ENCODE results near the gene BMPR1B.

Gene BMPR1B

GRCh38 chr4:95023110-95023509 is 265.4 kb downstream of the BMPR1B start:
- no peak overlapping the region for H3K27ac ChIP-seq (ENCODE audit: low read depth, low read length)
- H3K9me3 ChIP-seq (ENCODE audit: control insufficient read depth in 5 of 5, low read length in 5 of 5), result no peaks in the 10 kb centered on the region
- H3K27me3 ChIP-seq (ENCODE audit: control insufficient read depth in 5 of 5, insufficient read depth in 4 of 5, low read length in 5 of 5), result no peaks in the 10 kb centered on the region
- H3K9ac ChIP-seq (ENCODE audit: low read length in 5 of 5), result no peak overlapping the region
- no peaks in the 10 kb centered on the region for H3K4me1 ChIP-seq (ENCODE audit: control insufficient read depth in 5 of 5, insufficient read depth in 5 of 5, low read length in 5 of 5)
- H3K4me3 ChIP-seq (ENCODE audit: low read depth in 1 of 5, low read length in 5 of 5), result no peak overlapping the region
- H3K36me3 ChIP-seq (ENCODE audit: control insufficient read depth in 5 of 5, insufficient read depth in 5 of 5, low read length in 5 of 5), result no peaks in the 10 kb centered on the region

DNA sequence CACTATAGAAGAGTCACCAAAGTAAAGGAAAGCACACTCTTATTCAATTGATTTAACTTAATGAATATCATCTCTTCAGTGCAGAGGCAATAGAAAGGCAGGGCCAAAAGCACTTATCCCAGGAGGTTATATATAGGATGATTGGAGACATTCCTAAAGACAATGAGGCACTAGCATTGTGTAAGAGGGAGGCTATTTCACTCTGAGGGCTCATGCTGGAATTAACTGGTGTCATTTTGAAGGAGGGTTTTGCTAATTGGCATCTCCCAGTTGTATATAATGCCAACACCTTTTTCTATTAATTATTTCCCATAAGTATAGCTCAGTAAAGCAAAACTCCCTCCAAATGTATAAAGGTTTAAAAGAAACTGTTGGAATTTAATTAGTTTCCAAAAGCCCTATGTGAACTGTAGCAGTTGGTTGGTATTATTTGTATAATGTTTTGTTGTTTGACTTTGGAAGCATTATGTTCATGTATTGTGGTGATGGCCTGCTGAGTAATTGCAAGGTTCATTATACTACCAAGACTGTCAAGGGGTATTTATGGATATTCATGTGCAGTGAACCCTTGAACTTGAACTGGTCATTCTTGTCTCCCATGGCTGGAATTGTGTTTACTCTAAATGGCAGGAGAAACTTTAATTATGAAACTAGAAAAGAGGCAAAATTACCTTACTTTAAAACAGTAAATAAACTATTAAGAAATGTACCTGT is 270.3 kb downstream of the BMPR1B start:
- peaks cover 0 to 4% (median 0%) of the 10 kb centered on the region in 5 donors for H3K9me3 ChIP-seq (ENCODE audit: control insufficient read depth in 5 of 5, low read length in 5 of 5)
- H3K27ac ChIP-seq (ENCODE audit: low read depth, low read length), result no peak overlapping the region
- no peak overlapping the region for H3K4me3 ChIP-seq (ENCODE audit: low read depth in 1 of 5, low read length in 5 of 5)
- no peak overlapping the region for H3K9ac ChIP-seq (ENCODE audit: low read length in 5 of 5)
- no peaks in the 10 kb centered on the region for H3K27me3 ChIP-seq (ENCODE audit: control insufficient read depth in 5 of 5, insufficient read depth in 4 of 5, low read length in 5 of 5)
- H3K4me1 ChIP-seq (ENCODE audit: control insufficient read depth in 5 of 5, insufficient read depth in 5 of 5, low read length in 5 of 5), result no peaks in the 10 kb centered on the region
- no peaks in the 10 kb centered on the region for H3K36me3 ChIP-seq (ENCODE audit: control insufficient read depth in 5 of 5, insufficient read depth in 5 of 5, low read length in 5 of 5)

GRCh38 chr4:95038791-95039190 is 281.0 kb downstream of the BMPR1B start:
- H3K27ac ChIP-seq (ENCODE audit: low read depth, low read length), result no peak overlapping the region
- no peaks in the 10 kb centered on the region for H3K4me1 ChIP-seq (ENCODE audit: control insufficient read depth in 5 of 5, insufficient read depth in 5 of 5, low read length in 5 of 5)
- H3K4me3 ChIP-seq (ENCODE audit: low read depth in 1 of 5, low read length in 5 of 5), result no peak overlapping the region
- no peak overlapping the region for H3K9ac ChIP-seq (ENCODE audit: low read length in 5 of 5)
- no peaks in the 10 kb centered on the region for H3K27me3 ChIP-seq (ENCODE audit: control insufficient read depth in 5 of 5, insufficient read depth in 4 of 5, low read length in 5 of 5)
- no peaks in the 10 kb centered on the region for H3K36me3 ChIP-seq (ENCODE audit: control insufficient read depth in 5 of 5, insufficient read depth in 5 of 5, low read length in 5 of 5)
- peaks cover 0 to 4% (median 0%) of the 10 kb centered on the region in 5 donors for H3K9me3 ChIP-seq (ENCODE audit: control insufficient read depth in 5 of 5, low read length in 5 of 5)

DNA sequence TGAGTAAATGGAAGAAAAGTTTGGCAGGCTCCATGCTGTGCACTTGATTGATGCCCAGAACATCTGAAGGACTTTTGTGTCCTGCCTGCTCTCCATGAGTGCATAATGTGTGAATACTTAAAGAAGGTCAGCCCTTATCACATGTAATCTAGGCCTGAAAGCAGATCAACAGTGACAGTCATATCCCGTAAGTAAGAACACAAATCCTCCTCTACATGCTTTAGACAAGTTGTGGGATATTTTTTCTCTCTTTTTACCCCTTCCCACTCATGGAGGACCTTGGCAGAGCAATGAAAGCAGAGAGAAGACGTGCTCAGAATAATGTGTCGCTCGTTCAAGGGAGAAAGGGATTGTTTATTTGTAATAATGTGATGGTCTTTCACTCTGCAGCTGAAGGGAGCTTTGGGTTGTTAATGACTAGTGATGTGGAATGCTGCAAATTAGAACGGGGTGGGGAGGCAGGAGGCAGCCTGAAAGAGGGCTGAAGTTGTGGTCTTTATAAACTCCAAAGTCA is 286.6 kb downstream of the BMPR1B start:
- no peak overlapping the region for H3K9ac ChIP-seq (ENCODE audit: low read length in 5 of 5)
- H3K27ac ChIP-seq (ENCODE audit: low read depth, low read length), result no peak overlapping the region

DNA sequence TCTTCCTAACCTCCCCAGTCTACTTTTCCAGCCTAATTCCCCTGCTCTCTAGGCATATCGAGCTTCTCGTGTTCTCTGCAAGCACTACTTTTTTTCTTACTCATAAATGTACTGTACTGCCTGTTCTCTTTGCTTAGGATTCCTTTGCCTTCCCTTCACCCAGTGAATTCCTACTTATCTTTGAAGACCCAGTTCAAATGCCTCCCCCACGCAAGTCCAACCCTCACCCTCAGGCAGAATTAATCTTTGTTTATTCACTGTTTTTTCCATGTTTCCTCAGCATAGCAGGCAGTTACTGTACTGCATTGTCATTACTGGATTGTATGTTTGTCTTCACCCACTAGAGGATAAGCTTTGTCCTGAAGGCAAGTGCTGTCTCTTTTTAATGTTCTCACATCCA is 287.7 kb downstream of the BMPR1B start:
- Histone ChIP-seq H3K9ac (ENCODE audit: low read length in 5 of 5) (no peak overlapping the region), H3K36me3 (ENCODE audit: control insufficient read depth in 5 of 5, insufficient read depth in 5 of 5, low read length in 5 of 5) (no peaks in the 10 kb centered on the region), H3K9me3 (ENCODE audit: control insufficient read depth in 5 of 5, low read length in 5 of 5) (no peaks in the 10 kb centered on the region), H3K27ac (ENCODE audit: low read depth, low read length) (no peak overlapping the region), H3K4me3 (ENCODE audit: low read depth in 1 of 5, low read length in 5 of 5) (no peak overlapping the region), H3K27me3 (ENCODE audit: control insufficient read depth in 5 of 5, insufficient read depth in 4 of 5, low read length in 5 of 5) (no peaks in the 10 kb centered on the region), H3K4me1 (ENCODE audit: control insufficient read depth in 5 of 5, insufficient read depth in 5 of 5, low read length in 5 of 5) (no peaks in the 10 kb centered on the region)

More for the DNA sequence above, 286.6 kb downstream of the BMPR1B start:
- Histone ChIP-seq H3K4me1 (ENCODE audit: control insufficient read depth in 5 of 5, insufficient read depth in 5 of 5, low read length in 5 of 5) (no peaks in the 10 kb centered on the region), H3K9me3 (ENCODE audit: control insufficient read depth in 5 of 5, low read length in 5 of 5) (no peaks in the 10 kb centered on the region), H3K36me3 (ENCODE audit: control insufficient read depth in 5 of 5, insufficient read depth in 5 of 5, low read length in 5 of 5) (no peaks in the 10 kb centered on the region), H3K4me3 (ENCODE audit: low read depth in 1 of 5, low read length in 5 of 5) (no peak overlapping the region), H3K27me3 (ENCODE audit: control insufficient read depth in 5 of 5, insufficient read depth in 4 of 5, low read length in 5 of 5) (no peaks in the 10 kb centered on the region)

DNA sequence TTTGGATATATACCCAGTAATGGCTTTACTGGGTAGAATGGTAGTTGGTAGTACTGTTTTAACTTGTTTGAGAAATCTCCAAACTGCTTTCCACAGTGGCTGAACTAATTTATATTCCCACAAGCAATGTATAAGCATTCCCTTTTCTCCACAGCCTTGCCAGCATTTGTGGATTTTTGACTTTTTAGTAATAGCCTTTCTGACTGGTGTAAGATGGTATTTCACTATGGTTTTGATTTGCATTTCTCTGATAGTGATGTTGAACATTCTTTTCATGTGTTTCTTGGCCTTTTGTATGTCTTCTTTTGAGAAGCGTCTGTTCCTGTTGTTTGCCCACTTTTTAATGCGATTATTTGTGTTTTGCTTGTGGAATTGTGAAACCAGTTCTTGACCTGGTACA is 290.5 kb downstream of the BMPR1B start:
- Histone ChIP-seq H3K27ac (ENCODE audit: low read depth, low read length) (no peak overlapping the region), H3K36me3 (ENCODE audit: control insufficient read depth in 5 of 5, insufficient read depth in 5 of 5, low read length in 5 of 5) (no peaks in the 10 kb centered on the region)

DNA sequence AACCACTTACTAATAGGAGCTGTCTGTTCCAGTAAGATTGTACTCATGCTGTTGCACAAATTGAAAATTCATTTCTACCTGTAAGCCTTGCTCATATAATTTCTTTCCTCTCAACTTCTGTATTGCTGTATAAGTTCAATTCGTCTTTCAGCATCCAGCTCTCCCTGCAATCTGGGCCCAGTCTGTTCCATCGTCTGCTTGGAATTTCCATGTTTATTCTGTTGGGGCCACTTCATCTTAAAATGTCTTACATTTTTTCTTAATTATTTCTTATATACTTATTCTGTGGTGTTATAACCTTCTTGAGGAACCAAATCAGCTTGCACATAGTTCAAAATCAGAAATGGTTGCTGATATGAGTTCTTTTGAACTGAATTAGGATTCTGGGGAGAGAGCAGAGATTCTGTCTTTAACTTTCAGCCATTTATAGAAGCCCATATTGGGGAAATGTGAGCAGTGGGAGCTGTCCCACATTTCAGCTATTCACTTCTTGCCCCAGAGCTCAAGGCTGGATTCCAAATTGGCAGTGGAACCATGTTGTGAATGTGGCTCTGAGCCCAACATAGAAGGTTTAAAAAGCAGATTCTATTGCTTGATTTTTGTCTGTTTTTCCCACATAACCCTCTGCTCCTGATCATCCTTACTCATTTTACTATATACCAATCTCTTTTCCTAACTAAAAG is 291.9 kb downstream of the BMPR1B start:
- no peaks in the 10 kb centered on the region for H3K36me3 ChIP-seq (ENCODE audit: control insufficient read depth in 5 of 5, insufficient read depth in 5 of 5, low read length in 5 of 5)
- no peak overlapping the region for H3K4me3 ChIP-seq (ENCODE audit: low read depth in 1 of 5, low read length in 5 of 5)
- no peaks in the 10 kb centered on the region for H3K9me3 ChIP-seq (ENCODE audit: control insufficient read depth in 5 of 5, low read length in 5 of 5)
- H3K27me3 ChIP-seq (ENCODE audit: control insufficient read depth in 5 of 5, insufficient read depth in 4 of 5, low read length in 5 of 5), result no peaks in the 10 kb centered on the region
- no peak overlapping the region for H3K9ac ChIP-seq (ENCODE audit: low read length in 5 of 5)
- H3K27ac ChIP-seq (ENCODE audit: low read depth, low read length), result no peak overlapping the region
- H3K4me1 ChIP-seq (ENCODE audit: control insufficient read depth in 5 of 5, insufficient read depth in 5 of 5, low read length in 5 of 5), result no peaks in the 10 kb centered on the region

More for the DNA sequence above, 290.5 kb downstream of the BMPR1B start:
- no peak overlapping the region for H3K4me3 ChIP-seq (ENCODE audit: low read depth in 1 of 5, low read length in 5 of 5)
- no peaks in the 10 kb centered on the region for H3K4me1 ChIP-seq (ENCODE audit: control insufficient read depth in 5 of 5, insufficient read depth in 5 of 5, low read length in 5 of 5)
- no peaks in the 10 kb centered on the region for H3K27me3 ChIP-seq (ENCODE audit: control insufficient read depth in 5 of 5, insufficient read depth in 4 of 5, low read length in 5 of 5)
- H3K9ac ChIP-seq (ENCODE audit: low read length in 5 of 5), result no peak overlapping the region
- no peaks in the 10 kb centered on the region for H3K9me3 ChIP-seq (ENCODE audit: control insufficient read depth in 5 of 5, low read length in 5 of 5)

DNA sequence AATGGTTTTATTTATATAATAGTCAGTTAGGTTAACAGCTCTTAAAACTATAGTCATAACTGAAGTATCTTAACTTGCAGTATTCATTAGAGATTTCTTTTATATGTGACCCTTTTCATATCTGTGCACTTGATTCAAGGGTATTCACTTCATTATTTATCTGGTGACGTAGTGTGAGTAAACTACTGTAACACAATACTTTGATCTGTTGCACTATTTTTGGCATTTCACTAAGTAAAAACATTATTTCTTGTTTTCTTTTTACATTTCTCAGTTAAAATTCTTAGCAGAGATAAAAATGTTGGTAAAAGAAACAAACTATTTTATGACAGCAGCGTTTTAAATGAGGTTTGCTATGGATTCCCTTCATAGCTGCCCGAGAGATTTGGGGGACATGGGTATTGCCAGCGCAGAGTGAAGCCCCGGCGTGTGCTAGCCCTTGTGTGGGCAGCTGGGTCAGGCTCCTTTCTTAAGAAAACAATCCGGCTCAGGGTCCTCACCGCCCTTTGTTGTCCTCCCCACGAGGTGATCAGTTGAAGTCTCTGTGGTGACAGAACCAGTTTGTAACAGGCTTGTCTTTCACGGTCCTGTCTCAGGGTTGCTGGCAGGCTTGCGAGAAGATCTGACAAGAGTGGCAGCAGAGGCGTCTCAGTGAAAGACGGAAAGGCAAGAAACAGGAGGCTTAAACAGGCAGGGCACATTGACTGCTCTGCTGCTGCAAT is 293.4 kb downstream of the BMPR1B start:
- no peaks in the 10 kb centered on the region for H3K36me3 ChIP-seq (ENCODE audit: control insufficient read depth in 5 of 5, insufficient read depth in 5 of 5, low read length in 5 of 5)
- no peaks in the 10 kb centered on the region for H3K9me3 ChIP-seq (ENCODE audit: control insufficient read depth in 5 of 5, low read length in 5 of 5)
- no peak overlapping the region for H3K4me3 ChIP-seq (ENCODE audit: low read depth in 1 of 5, low read length in 5 of 5)
- no peak overlapping the region for H3K9ac ChIP-seq (ENCODE audit: low read length in 5 of 5)
- no peaks in the 10 kb centered on the region for H3K27me3 ChIP-seq (ENCODE audit: control insufficient read depth in 5 of 5, insufficient read depth in 4 of 5, low read length in 5 of 5)
- no peak overlapping the region for H3K27ac ChIP-seq (ENCODE audit: low read depth, low read length)
- H3K4me1 ChIP-seq (ENCODE audit: control insufficient read depth in 5 of 5, insufficient read depth in 5 of 5, low read length in 5 of 5), result no peaks in the 10 kb centered on the region

DNA sequence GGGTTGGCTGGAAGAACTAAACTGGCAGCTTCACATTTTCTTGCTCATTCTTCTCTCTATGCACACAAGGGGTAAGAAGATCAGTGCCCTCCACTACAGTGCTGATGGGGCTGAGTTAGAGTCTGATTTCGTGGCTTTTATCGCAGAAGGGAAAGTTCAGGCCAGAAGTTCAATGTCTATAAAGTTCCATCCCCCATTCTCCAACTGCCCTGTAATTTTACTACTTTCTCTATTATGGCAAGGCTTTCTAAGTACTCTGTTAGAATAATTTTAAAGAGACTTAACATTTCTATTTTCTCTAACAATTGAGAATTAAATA is 293.9 kb downstream of the BMPR1B start:
- Histone ChIP-seq H3K9me3 (ENCODE audit: control insufficient read depth in 5 of 5, low read length in 5 of 5) (no peaks in the 10 kb centered on the region), H3K27ac (ENCODE audit: low read depth, low read length) (no peak overlapping the region), H3K4me1 (ENCODE audit: control insufficient read depth in 5 of 5, insufficient read depth in 5 of 5, low read length in 5 of 5) (no peaks in the 10 kb centered on the region), H3K9ac (ENCODE audit: low read length in 5 of 5) (no peak overlapping the region), H3K27me3 (ENCODE audit: control insufficient read depth in 5 of 5, insufficient read depth in 4 of 5, low read length in 5 of 5) (no peaks in the 10 kb centered on the region), H3K4me3 (ENCODE audit: low read depth in 1 of 5, low read length in 5 of 5) (no peak overlapping the region), H3K36me3 (ENCODE audit: control insufficient read depth in 5 of 5, insufficient read depth in 5 of 5, low read length in 5 of 5) (no peaks in the 10 kb centered on the region)

DNA sequence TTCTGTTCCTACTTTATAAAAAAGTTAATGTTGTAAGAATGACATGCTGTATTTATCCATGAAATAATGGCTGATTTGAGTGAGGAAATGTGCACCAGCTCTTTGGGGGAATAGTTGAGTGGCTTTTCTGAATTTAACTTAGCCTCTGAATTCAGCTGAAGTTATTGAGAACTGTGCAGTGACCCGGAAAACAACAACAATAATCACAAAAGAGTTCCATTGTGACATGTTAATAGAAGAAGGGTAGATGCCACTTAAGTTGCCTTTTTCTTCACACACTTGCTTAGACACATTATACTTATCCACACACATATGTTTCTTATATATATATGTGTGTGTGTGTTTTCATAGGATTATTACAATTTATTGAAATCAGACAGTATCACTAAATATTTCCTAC is 301.2 kb downstream of the BMPR1B start:
- H3K27me3 ChIP-seq (ENCODE audit: control insufficient read depth in 5 of 5, insufficient read depth in 4 of 5, low read length in 5 of 5), result no peaks in the 10 kb centered on the region
- peaks cover 0 to 12% (median 0%) of the 10 kb centered on the region in 5 donors for H3K4me1 ChIP-seq (ENCODE audit: control insufficient read depth in 5 of 5, insufficient read depth in 5 of 5, low read length in 5 of 5)
- no peak overlapping the region for H3K27ac ChIP-seq (ENCODE audit: low read depth, low read length)
- H3K9ac ChIP-seq (ENCODE audit: low read length in 5 of 5), result no peak overlapping the region
- no peaks in the 10 kb centered on the region for H3K36me3 ChIP-seq (ENCODE audit: control insufficient read depth in 5 of 5, insufficient read depth in 5 of 5, low read length in 5 of 5)
- no peaks in the 10 kb centered on the region for H3K9me3 ChIP-seq (ENCODE audit: control insufficient read depth in 5 of 5, low read length in 5 of 5)
- H3K4me3 ChIP-seq (ENCODE audit: low read depth in 1 of 5, low read length in 5 of 5), result no peak overlapping the region
